DMS153 (cell line): ENCODE data around the gene CARD10.

Source experiments
- DNase-seq: peaks from one replicate; lab custom pipeline; 2025; lab: John Stamatoyannopoulos, UW

CARD10 gene, protein sequence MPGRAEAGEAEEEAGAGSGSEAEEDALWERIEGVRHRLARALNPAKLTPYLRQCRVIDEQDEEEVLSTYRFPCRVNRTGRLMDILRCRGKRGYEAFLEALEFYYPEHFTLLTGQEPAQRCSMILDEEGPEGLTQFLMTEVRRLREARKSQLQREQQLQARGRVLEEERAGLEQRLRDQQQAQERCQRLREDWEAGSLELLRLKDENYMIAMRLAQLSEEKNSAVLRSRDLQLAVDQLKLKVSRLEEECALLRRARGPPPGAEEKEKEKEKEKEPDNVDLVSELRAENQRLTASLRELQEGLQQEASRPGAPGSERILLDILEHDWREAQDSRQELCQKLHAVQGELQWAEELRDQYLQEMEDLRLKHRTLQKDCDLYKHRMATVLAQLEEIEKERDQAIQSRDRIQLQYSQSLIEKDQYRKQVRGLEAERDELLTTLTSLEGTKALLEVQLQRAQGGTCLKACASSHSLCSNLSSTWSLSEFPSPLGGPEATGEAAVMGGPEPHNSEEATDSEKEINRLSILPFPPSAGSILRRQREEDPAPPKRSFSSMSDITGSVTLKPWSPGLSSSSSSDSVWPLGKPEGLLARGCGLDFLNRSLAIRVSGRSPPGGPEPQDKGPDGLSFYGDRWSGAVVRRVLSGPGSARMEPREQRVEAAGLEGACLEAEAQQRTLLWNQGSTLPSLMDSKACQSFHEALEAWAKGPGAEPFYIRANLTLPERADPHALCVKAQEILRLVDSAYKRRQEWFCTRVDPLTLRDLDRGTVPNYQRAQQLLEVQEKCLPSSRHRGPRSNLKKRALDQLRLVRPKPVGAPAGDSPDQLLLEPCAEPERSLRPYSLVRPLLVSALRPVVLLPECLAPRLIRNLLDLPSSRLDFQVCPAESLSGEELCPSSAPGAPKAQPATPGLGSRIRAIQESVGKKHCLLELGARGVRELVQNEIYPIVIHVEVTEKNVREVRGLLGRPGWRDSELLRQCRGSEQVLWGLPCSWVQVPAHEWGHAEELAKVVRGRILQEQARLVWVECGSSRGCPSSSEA

DNA sequence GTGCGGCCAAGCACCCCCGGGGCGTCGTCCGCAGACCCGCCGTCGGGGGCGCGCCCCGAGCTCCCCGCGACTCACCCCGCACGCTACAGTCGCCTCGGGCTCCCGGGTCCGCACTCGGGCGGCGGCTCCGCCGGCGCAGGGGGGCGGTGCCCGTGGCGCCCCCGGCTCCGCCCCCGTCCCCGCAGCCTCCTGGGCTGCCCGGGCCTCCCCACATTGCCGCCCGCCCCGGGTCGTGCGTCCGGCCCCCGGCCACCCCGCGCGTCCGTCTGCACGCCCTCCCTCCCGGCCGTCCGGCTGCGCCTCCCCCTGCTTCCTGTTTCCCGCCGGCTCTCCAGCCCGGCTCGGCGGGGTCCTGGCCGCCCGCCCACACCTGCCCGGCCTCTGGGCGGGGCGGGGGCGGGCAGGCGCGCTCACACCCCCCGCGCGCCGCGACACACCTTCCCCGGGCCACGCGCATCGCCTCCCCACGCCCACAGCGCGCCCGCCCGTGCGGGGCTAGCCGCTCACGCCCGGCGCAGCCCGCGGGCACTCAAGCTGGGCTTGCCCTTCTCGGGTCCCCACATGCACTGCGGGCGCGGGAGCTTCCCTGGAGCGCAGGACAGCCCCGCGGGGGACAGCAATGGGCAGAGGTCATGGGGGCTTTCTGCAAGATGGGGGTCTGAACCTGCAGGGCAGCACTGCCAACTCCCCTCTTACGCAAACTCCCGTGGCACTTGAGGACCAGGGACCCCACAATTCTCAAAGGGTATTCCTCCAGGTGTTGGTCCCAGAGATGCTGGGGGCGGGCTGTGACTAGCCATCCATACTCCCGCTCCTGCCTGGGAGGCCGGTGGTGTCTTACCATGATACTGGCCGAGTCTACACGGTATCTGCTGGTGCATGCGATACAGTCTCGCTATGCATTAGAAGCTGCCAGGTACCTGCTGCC, at the start of gene CARD10:
CARD10 (minus strand) TSS at position 148 of the 928 bp plus-strand sequence. CDS start 215 bp downstream, outside the sequence.
- DNase-seq: no peak

- DNase-seq: no peak
These were observed 49.3 kb upstream of the CARD10 start for GRCh38 chr22:37568448-37569008.

DNA sequence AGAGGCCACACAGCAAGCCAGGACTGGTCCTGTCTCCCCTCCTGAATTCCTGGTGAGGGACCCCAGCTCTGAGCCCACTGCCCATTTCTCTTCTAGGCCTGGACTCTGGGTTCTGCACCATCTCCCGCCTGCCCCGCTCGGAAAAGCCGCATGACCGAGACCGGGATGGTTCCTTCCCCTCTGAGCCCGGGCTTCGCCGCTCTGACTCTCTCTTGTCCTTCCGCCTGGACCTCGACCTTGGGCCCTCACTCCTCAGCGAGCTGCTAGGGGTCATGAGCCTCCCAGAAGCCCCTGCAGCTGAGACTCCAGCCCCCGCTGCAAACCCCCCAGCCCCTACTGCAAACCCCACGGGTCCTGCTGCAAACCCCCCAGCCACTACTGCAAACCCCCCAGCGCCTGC, 48.8 kb upstream of the CARD10 start:
- no peak for DNase-seq

DNA sequence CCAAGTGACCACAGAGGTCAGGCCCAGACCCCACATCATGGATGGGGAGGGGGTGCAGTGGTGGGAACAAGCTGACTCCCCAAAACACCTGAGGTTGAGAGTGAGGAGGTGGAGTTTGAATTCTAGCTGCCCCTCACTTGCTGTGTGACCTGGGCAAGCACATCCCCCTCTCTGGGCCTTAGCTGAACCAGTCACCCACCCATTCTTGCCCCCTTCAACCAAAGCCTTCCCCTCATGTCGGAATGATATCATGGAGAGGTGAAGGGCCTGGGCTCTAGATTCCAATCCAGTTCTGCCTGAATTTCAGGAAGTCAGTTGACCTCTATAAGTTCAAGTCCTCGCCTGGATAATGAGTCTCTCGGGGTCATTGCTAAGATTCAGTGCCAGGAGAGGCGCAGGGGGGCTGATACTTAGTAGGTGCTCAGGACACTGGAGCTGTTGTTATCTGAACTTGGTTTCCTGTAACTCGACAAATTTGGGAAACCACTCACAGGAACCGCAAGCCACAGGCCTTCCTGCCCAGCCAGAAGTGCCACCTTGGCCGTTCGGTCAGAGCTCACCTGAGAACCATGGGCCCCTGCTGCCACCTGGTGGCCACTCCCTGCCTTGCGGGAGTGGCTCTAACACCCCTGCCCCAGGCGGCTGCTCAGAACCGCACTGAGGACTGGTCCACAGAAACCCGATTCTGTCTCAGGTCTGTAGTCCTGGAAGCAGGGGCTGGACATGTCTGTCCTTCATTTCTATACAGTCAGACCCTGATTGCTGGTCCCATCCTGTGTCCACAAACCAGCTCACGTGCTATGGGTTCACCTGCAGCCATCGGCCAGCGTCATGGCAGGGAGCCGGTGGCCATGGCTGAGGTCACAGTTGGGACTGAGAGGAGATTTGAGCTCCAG, 47.9 kb upstream of the CARD10 start:
- peak; percentile 25 for DNase-seq

DNA sequence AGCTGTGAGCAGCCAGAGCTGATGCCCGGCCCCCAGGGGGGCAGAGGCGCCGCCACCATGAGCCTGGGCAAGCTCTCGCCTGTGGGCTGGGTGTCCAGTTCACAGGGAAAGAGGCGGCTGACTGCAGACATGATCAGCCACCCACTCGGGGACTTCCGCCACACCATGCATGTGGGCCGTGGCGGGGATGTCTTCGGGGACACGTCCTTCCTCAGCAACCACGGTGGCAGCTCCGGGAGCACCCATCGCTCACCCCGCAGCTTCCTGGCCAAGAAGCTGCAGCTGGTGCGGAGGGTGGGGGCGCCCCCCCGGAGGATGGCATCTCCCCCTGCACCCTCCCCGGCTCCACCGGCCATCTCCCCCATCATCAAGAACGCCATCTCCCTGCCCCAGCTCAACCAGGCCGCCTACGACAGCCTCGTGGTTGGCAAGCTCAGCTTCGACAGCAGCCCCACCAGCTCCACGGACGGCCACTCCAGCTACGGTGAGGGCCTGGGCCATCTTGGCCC, 47.2 kb upstream of the CARD10 start:
- no peak for DNase-seq

GRCh38 chr22:37565830-37566229, 46.6 kb upstream of the CARD10 start:
- DNase-seq: no peak

DNA sequence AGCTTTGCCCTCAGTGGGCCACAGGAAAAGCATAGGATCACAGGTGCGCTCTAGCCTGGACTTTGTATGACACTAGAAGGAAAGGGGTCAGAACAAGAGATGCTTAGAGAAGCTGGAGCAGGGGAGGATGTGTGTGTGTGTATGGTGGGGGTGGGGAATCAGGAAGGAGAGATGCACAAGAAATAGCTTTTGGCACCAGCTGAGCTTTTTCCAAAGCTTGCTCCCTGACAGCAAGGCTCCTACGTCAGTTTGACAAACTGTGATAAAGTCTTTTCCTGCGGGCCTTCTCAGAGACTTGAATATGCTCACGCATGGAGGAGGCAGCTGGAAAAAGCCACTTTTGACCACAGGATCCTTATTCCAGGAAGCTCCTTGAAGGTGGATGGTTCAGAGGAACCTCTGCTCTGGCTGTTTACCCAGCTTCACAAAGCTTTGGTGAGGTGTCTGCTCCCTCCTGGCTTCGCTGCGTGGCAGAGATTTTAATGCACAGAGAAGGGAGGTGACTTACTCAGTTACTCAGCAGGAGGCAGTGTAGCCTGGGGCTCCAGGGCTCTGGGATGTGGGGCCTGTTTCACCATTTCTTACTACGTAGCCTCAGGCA, 45.0 kb upstream of the CARD10 start:
- DNase-seq: no peak

GRCh38 chr22:37563153-37564081, 44.2 kb upstream of the CARD10 start:
- DNase-seq: no peak

DNA sequence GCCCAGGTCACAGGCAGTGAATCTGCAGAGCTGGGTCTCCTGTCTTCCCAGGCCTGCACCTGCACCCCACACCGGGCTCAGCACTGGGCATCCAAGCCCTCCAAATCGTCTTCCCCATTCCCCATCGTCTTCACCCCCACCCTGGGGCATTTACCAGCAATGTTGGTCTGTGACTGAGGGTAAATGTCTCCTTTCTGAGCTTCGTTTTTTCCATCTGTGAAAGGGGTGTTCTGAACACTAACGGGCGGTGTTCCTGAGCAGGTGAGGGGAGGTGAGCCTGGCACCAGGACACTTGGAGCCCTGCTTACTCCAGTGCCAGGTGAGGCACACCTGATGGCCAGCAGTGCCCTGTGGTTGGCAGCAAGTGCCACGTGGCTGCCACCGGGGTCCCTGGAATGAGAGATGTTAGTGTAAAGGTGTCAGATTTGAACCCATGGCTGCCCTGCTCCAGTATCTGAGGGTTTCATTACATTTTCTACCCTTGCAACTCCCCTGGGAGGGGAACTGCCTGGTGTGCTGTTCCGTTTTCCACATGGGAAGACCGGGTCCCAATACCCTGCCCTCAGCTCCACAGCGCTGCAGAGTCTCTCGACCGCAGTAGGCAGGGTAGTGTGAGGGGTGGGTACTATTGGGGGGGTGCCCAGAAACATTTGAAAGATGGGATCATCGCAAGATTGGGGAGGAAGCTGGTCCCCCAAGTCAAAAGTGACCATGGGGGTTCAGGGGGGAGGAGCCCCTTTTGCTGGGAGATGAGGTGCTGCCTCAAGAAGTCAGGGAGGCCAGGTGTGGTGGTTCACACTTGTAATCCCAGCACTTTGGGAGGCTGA, 43.0 kb upstream of the CARD10 start:
- DNase-seq: no peak

GRCh38 chr22:37561212-37562048, 42.2 kb upstream of the CARD10 start:
- no peak for DNase-seq

DNA sequence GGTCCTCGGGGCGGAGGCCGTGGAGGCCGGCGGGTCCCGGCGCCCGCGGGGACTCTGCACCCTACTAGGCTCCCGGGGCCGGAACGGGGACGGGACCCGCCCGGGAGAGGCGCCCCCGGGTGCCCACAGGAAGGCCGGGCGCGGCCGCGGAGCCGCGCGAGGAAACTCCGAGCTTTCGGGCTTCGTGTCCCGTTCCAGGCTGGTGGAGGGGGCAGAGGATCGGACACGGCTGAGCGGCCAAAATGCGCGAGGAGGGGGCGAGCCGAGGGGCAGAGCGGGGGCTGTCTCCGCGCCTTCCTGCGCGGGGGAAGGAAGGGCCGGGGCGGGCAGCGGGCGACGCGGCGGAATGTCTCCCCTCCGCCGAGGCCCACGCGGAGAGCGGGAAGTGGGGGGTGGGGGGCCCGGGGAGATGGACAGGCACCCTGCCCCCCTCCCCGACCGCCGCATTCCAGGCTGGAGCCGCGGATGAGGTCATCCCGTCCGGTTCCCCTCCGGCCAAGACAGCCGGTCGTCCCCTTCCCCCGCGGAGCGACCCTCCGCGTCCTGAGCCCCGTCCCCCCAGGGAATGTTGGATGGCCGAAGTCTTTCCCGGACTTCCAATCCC, 41.5 kb upstream of the CARD10 start:
- no peak for DNase-seq

- DNase-seq: no peak
These were observed 40.8 kb upstream of the CARD10 start, which contains the start of gene CDC42EP1 for GRCh38 chr22:37559901-37560607. Gene CDC42EP1 (plus strand): TSS chr22:37560480. CDS start chr22:37566350, 5,870 bp downstream.

DNA sequence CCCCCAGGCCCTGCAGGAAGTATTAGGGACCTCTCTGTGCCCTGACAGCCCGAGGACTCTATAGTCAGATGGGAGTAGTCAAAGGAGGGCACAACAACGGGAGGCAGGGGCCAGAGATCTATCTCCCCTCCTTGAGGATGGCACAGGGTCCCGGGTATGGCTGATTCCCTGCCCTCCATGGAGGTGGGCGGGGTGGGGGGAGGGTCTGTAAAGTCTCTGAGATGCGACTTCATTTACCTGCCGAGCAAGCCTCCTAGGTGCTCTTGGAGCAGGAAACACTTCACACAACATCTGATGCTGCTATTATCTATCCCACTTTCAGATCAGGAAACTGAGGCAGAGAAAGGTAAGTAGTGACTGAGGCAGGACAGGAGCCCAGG, 40.3 kb upstream of the CARD10 start:
- DNase-seq: no peak

- no peak for DNase-seq
These were observed 39.6 kb upstream of the CARD10 start for GRCh38 chr22:37558815-37559214.

- no peak for DNase-seq
These were observed 38.2 kb upstream of the CARD10 start for GRCh38 chr22:37557321-37558001.
